GM19023 (cell line): ENCODE results near the gene ARHGAP33.
A peak's percentile ranks its signal among the peaks of the same experiment; 100 is the strongest.

ENCODE experiments used
- ATAC-seq: cut with Tn5 transposase; IDR thresholded peaks from one replicate; pipeline ENCODE4 v1.9.1; 2021; ENCODE audit warnings: mild to moderate bottlenecking, moderate library complexity; ENCODE audit not compliant: unreplicated experiment

The ARHGAP33 gene

GRCh38 chr19:35775298-35776101 is at the start of gene ARHGAP33:
TSS of gene ARHGAP33 (plus strand) at chr19:35775564. CDS start at chr19:35775659, 95 bp downstream.
- ATAC-seq, result peak; percentile 92

GRCh38 chr19:35727053-35727955 is 48.1 kb upstream of the ARHGAP33 start:
- ATAC-seq, result no peak

GRCh38 chr19:35727956-35728706 is 47.2 kb upstream of the ARHGAP33 start:
- no peak for ATAC-seq

- ATAC-seq, result no peak
Measured at GRCh38 chr19:35729021-35729420, 46.3 kb upstream of the ARHGAP33 start.

GRCh38 chr19:35729763-35730162 is 45.6 kb upstream of the ARHGAP33 start:
- ATAC-seq, result no peak

GRCh38 chr19:35730326-35730725 is 45.0 kb upstream of the ARHGAP33 start:
- no peak for ATAC-seq

GRCh38 chr19:35731353-35731752 is 44.0 kb upstream of the ARHGAP33 start:
- ATAC-seq, result no peak

- no peak for ATAC-seq
Measured at GRCh38 chr19:35731779-35732405, 43.5 kb upstream of the ARHGAP33 start.

GRCh38 chr19:35732540-35733179 is 42.7 kb upstream of the ARHGAP33 start:
- no peak for ATAC-seq

- ATAC-seq, result no peak
Measured at GRCh38 chr19:35733180-35734125, 41.9 kb upstream of the ARHGAP33 start.

- no peak for ATAC-seq
Measured at GRCh38 chr19:35734273-35734672, 41.1 kb upstream of the ARHGAP33 start.

GRCh38 chr19:35734889-35735288 is 40.5 kb upstream of the ARHGAP33 start:
- no peak for ATAC-seq

- no peak for ATAC-seq
Measured at GRCh38 chr19:35736913-35737886, 38.2 kb upstream of the ARHGAP33 start.

- ATAC-seq, result no peak
Measured at GRCh38 chr19:35738021-35738886, 37.1 kb upstream of the ARHGAP33 start.

- ATAC-seq, result no peak
Measured at GRCh38 chr19:35738887-35739229, 36.5 kb upstream of the ARHGAP33 start.

- no peak for ATAC-seq
Measured at GRCh38 chr19:35739275-35740107, 35.9 kb upstream of the ARHGAP33 start.
